Activated naive CD4-positive, alpha-beta T cell treated with anti-CD3 and anti-CD28 coated beads, Interleukin-2, amount 50 U/mL, for 72 hours (primary cell): ENCODE data around the gene NUDT7. TPM values are rescaled to one million over a fixed set of nuclear protein-coding genes. Genes with fewer than 3 reads are reported as not detected.

Experiments
- ATAC-seq, 2 donors: fragments of 150-1000 bp; cut with Tn5 transposase; 2 replicates each; pipeline ENCODE4 v1.10.0; 2021; ENCODE audit warnings: mild to moderate bottlenecking in 2 of 2, moderate library complexity in 2 of 2
- DNase-seq, 2 donors: peaks; one replicate each; pipeline ENCODE4 v3.0.0; 2021 to 2022; ENCODE audit warnings: low spot score in 2 of 2
- H3K27ac Mint-ChIP-seq, 2 donors: one replicate each; pipeline ENCODE4 v1.8.0; 2022; ENCODE audit warnings: mild to moderate bottlenecking in 2 of 2, mixed read lengths in 2 of 2
- H3K36me3 Mint-ChIP-seq, 2 donors: one replicate each; pipeline ENCODE4 v1.8.0; 2022; ENCODE audit warnings: mixed read lengths in 2 of 2
- H3K9me3 Mint-ChIP-seq, 2 donors: one replicate each; pipeline ENCODE4 v1.8.0; 2022; ENCODE audit warnings: mixed read lengths in 2 of 2
- total RNA-seq, 2 donors: library from RNA; stranded (reverse); gene quantifications; one replicate each; pipeline ENCODE4 v1.2.3, GENCODE V29; 2022

Gene NUDT7
- total RNA-seq, 2 donors from 2014 or later = 5.2 to 6.7 TPM

- H3K27ac Mint-ChIP-seq = no peak overlapping the region
- H3K9me3 Mint-ChIP-seq = no peaks in the 10 kb centered on the region
- DNase-seq (no peak), ATAC-seq (no peak)
- H3K36me3 Mint-ChIP-seq = no peaks in the 10 kb centered on the region
Observed at GRCh38 chr16:77759201-77759600, 36.9 kb downstream of the NUDT7 start.

GRCh38 chr16:77759821-77760220 is 37.5 kb downstream of the NUDT7 start:
- Mint-ChIP-seq H3K9me3 (no peaks in the 10 kb centered on the region), H3K36me3 (no peaks in the 10 kb centered on the region)
- ATAC-seq = no peak

GRCh38 chr16:77760800-77761199 is 38.5 kb downstream of the NUDT7 start:
- Mint-ChIP-seq H3K27ac (no peak overlapping the region), H3K36me3 (no peaks in the 10 kb centered on the region), H3K9me3 (no peaks in the 10 kb centered on the region)
- ATAC-seq (no peak), DNase-seq (no peak)

More at GRCh38 chr16:77759821-77760220, 37.5 kb downstream of the NUDT7 start:
- H3K27ac Mint-ChIP-seq = no peak overlapping the region
- no peak for DNase-seq

- ATAC-seq = no peak
- no peak for DNase-seq
- no peaks in the 10 kb centered on the region for H3K9me3 Mint-ChIP-seq
- H3K36me3 Mint-ChIP-seq = no peaks in the 10 kb centered on the region
- no peak overlapping the region for H3K27ac Mint-ChIP-seq
Observed at GRCh38 chr16:77761204-77761603, 38.9 kb downstream of the NUDT7 start.

- no peaks in the 10 kb centered on the region for H3K9me3 Mint-ChIP-seq
- H3K27ac Mint-ChIP-seq = no peak overlapping the region
- no peak for DNase-seq
- no peak for ATAC-seq
- H3K36me3 Mint-ChIP-seq = no peaks in the 10 kb centered on the region
Observed at GRCh38 chr16:77762262-77762661, 39.9 kb downstream of the NUDT7 start.

DNA sequence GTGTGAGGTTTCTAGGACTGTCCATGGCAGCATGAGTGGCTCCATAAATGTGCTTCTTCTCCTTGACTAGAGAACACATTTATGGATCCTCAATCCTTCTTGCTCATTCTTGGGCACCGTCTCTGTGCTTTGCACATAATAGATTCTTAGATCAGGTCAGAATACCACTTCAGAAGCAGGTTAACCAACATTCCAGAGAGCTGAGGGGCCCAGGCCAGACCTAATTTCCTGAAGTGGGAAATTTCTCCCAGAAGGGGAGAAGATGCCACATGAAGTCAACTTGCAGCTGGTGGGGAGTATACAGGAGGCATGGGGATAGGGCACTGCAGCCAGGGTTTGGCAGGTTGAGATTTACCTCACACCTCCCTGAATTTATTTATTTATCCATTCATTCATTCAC is 41.7 kb downstream of the NUDT7 start:
- no peaks in the 10 kb centered on the region for H3K9me3 Mint-ChIP-seq
- ATAC-seq (no peak), DNase-seq (no peak)
- H3K36me3 Mint-ChIP-seq = no peaks in the 10 kb centered on the region
- H3K27ac Mint-ChIP-seq = no peak overlapping the region

GRCh38 chr16:77767211-77767610 is 44.9 kb downstream of the NUDT7 start:
- ATAC-seq (no peak), DNase-seq (no peak)
- Mint-ChIP-seq H3K36me3 (no peaks in the 10 kb centered on the region), H3K27ac (no peak overlapping the region), H3K9me3 (no peaks in the 10 kb centered on the region)

GRCh38 chr16:77767826-77768225 is 45.5 kb downstream of the NUDT7 start:
- DNase-seq (no peak), ATAC-seq (no peak)
- no peaks in the 10 kb centered on the region for H3K9me3 Mint-ChIP-seq
- no peak overlapping the region for H3K27ac Mint-ChIP-seq
- no peaks in the 10 kb centered on the region for H3K36me3 Mint-ChIP-seq

DNA sequence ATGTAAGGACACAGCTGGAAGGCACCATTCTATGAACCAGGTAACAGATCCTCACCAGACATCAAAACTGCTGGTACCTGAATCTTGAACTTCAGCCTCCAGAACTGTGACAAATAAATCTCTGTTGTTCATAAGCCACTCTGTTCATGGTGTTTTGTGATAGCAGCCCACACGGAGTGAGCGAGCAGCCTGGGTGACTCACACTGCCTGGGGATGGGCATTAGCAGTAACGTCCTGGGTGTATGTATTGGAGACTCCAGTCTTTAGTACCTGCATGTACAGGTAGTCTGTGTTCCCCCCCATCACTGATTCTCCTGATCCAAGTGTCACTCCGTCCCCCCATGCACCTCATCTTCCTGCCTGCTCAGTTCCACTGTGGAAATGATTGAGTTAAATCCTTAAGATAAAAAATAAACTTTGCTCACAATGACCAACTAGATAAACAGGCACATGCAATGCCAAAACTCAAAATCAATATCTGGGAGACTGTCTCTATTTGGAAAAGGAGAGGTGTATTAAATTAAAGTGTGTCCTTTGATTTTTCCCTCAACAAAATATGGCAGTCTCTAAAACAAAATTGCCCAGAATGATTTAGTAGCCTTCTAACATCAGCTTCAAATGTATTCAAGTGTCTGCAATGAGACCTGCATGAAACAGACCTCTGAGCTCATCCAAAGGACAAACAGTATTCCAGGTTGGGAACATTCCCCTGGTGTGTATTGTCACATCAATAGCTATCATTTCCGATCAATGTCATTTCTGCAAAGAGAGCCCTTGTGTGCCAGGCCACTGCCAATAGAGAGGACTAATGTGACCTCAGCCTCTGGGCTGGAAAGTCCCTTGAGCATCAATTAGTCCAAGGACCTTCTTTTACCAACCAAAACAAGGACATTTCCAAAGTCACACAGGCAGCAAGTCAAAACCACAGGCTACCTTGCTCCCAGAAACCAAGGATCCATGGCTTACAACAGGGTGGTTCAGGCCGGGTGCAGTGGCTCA is 53.9 kb downstream of the NUDT7 start:
- DNase-seq (no peak), ATAC-seq (no peak)
- no peaks in the 10 kb centered on the region for H3K9me3 Mint-ChIP-seq
- no peak overlapping the region for H3K27ac Mint-ChIP-seq
- no peaks in the 10 kb centered on the region for H3K36me3 Mint-ChIP-seq

GRCh38 chr16:77777745-77778144 is 55.4 kb downstream of the NUDT7 start:
- Mint-ChIP-seq H3K27ac (no peak overlapping the region), H3K36me3 (no peaks in the 10 kb centered on the region), H3K9me3 (no peaks in the 10 kb centered on the region)
- ATAC-seq = no peak
- DNase-seq = no peak

DNA sequence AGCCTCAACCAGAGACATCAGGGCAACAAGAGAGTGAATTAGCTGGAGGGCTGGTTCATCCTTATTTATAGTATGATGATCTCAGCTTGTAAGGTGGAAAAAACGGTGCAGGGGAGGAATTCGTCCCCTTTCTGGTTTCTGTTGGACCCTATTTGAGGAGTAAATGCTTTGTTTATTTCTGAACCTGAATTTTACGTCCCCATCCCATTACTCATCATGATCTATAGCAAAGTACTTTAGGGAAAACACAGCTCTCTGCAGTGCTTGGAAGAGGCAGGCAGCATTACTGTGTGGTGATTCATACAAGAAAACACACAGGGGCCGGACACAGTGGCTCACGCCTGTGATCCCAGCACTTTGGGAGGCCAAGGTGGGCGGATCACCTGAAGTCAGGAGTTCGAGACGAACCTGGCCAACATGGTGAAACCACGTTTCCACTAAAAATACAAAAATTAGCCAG is 58.1 kb downstream of the NUDT7 start:
- Mint-ChIP-seq H3K27ac (no peak overlapping the region), H3K36me3 (no peaks in the 10 kb centered on the region), H3K9me3 (no peaks in the 10 kb centered on the region)
- ATAC-seq = no peak
- DNase-seq = no peak

GRCh38 chr16:77781091-77781490 is 58.8 kb downstream of the NUDT7 start:
- H3K27ac Mint-ChIP-seq = no peak overlapping the region
- ATAC-seq = no peak
- no peaks in the 10 kb centered on the region for H3K9me3 Mint-ChIP-seq
- no peaks in the 10 kb centered on the region for H3K36me3 Mint-ChIP-seq
- no peak for DNase-seq

- Mint-ChIP-seq H3K27ac (no peak overlapping the region), H3K36me3 (no peaks in the 10 kb centered on the region), H3K9me3 (no peaks in the 10 kb centered on the region)
- DNase-seq (no peak), ATAC-seq (peak in 1 of 2 donors; percentile 50)
Observed at GRCh38 chr16:77782694-77783093, 60.4 kb downstream of the NUDT7 start.

- DNase-seq (no peak), ATAC-seq (no peak)
- Mint-ChIP-seq H3K36me3 (no peaks in the 10 kb centered on the region), H3K9me3 (no peaks in the 10 kb centered on the region), H3K27ac (no peak overlapping the region)
Observed at GRCh38 chr16:77784441-77785372, 62.4 kb downstream of the NUDT7 start.

- DNase-seq = no peak
- ATAC-seq = no peak
- Mint-ChIP-seq H3K27ac (no peak overlapping the region), H3K9me3 (no peaks in the 10 kb centered on the region), H3K36me3 (no peaks in the 10 kb centered on the region)
Observed at GRCh38 chr16:77785373-77785764, 63.1 kb downstream of the NUDT7 start.

- H3K9me3 Mint-ChIP-seq = no peaks in the 10 kb centered on the region
- no peak overlapping the region for H3K27ac Mint-ChIP-seq
- DNase-seq = no peak
- no peak for ATAC-seq
- no peaks in the 10 kb centered on the region for H3K36me3 Mint-ChIP-seq
Observed at GRCh38 chr16:77786186-77786847, 64.0 kb downstream of the NUDT7 start.

GRCh38 chr16:77787452-77787851 is 65.1 kb downstream of the NUDT7 start:
- no peak for ATAC-seq
- Mint-ChIP-seq H3K27ac (no peak overlapping the region), H3K36me3 (no peaks in the 10 kb centered on the region), H3K9me3 (no peaks in the 10 kb centered on the region)
- DNase-seq = no peak
